CD4-positive, CD25-positive, alpha-beta regulatory T cell (primary cell): ENCODE results near the gene KCNF1. TPM values are rescaled to one million over a fixed set of nuclear protein-coding genes. Genes with fewer than 3 reads are reported as not detected.

Experiments used
- ATAC-seq, 2 donors: fragments of 150-1000 bp; cut with Tn5 transposase; one replicate each; pipeline ENCODE4 v1.10.0; 2021; ENCODE audit warnings: low read depth in 2 of 2, moderate number of reproducible peaks in 2 of 2, moderate library complexity in 1 of 2
- DNase-seq, 3 donors: peaks; one replicate each; pipeline versions ENCODE4 v3.0.0 to v3.0.0-alpha.2; 2012 to 2022; ENCODE audit warnings: mixed read lengths in 1 of 3
- H3K27ac ChIP-seq: one replicate; pipeline ENCODE4 v1.7.0; 2013; ENCODE audit warnings: mild to moderate bottlenecking, low read length; ENCODE audit not compliant: insufficient read depth, poor library complexity, severe bottlenecking
- H3K27me3 ChIP-seq: one replicate; pipeline ENCODE4 v1.7.0; 2013; ENCODE audit warnings: low read length; ENCODE audit not compliant: control insufficient read depth, insufficient read depth
- H3K36me3 ChIP-seq: one replicate; pipeline ENCODE4 v1.7.0; 2013; ENCODE audit warnings: mild to moderate bottlenecking, low read length, moderate library complexity; ENCODE audit not compliant: control insufficient read depth, insufficient read depth
- H3K4me1 ChIP-seq: 2 replicates; pipeline ENCODE4 v1.7.0; 2013; ENCODE audit warnings: mild to moderate bottlenecking, low read length; ENCODE audit not compliant: insufficient read depth, control insufficient read depth, poor library complexity, severe bottlenecking
- H3K4me3 ChIP-seq: one replicate; pipeline ENCODE4 v1.7.0; 2013; ENCODE audit warnings: low read depth, mild to moderate bottlenecking, low read length, moderate library complexity
- H3K9me3 ChIP-seq, 2 experiments: 1 replicate in 1 of 2; 2 replicates in 1 of 2; pipeline ENCODE4 v1.7.0; 2013; ENCODE audit warnings: low read length in 2 of 2, mild to moderate bottlenecking in 1 of 2, moderate library complexity in 1 of 2; ENCODE audit not compliant: control insufficient read depth in 2 of 2
- H3K27ac Mint-ChIP-seq, 3 donors: one replicate each; pipeline ENCODE4 v1.8.0; 2020 to 2022; ENCODE audit warnings: mild to moderate bottlenecking in 3 of 3, mixed read lengths in 3 of 3, moderate library complexity in 2 of 3
- H3K27me3 Mint-ChIP-seq: one replicate; pipeline ENCODE4 v1.8.0; 2022; ENCODE audit warnings: mild to moderate bottlenecking, mixed read lengths
- H3K36me3 Mint-ChIP-seq: one replicate; pipeline ENCODE4 v1.8.0; 2020; ENCODE audit warnings: mixed read lengths
- H3K4me1 Mint-ChIP-seq, 4 donors: one replicate each; pipeline ENCODE4 v1.8.0; 2020 to 2022; ENCODE audit warnings: mixed read lengths in 4 of 4, mild to moderate bottlenecking in 1 of 4
- H3K4me3 Mint-ChIP-seq, 4 donors: one replicate each; pipeline ENCODE4 v1.8.0; 2020 to 2022; ENCODE audit warnings: mild to moderate bottlenecking in 4 of 4, mixed read lengths in 4 of 4, moderate library complexity in 3 of 4
- H3K9me3 Mint-ChIP-seq, 7 donors: one replicate each; pipeline ENCODE4 v1.8.0; 2020 to 2022; ENCODE audit warnings: mixed read lengths in 7 of 7, mild to moderate bottlenecking in 3 of 7, moderate library complexity in 2 of 7
- polyA plus RNA-seq, 4 donors: library from polyadenylated mRNA; unstranded; fragments of 300-500 nt; fragmentation: Illumina TruSeq; gene quantifications; one replicate each; pipeline ENCODE4 v1.2.3, GENCODE V29; 2021
- total RNA-seq: library from RNA; stranded (reverse); gene quantifications from one replicate; pipeline ENCODE4 v1.2.3, GENCODE V29; 2022

Gene KCNF1
- total and polyA plus RNA-seq, 5 donors from 2014 or later: not detected

GRCh38 chr2:10883066-10883465 lies 28.7 kb upstream of the KCNF1 start:
- H3K4me1 ChIP-seq: no peaks in the 10 kb centered on the region
- Mint-ChIP-seq H3K36me3 (no peaks in the 10 kb centered on the region), H3K4me1 (peaks cover 0 to 11% (median 0%) of the 10 kb centered on the region in 4 donors), H3K4me3 (no peak overlapping the region), H3K27ac (no peak overlapping the region), H3K27me3 (peaks cover under 1% of the 10 kb centered on the region), H3K9me3 (peaks cover 0 to 1% (median 0%) of the 10 kb centered on the region in 7 donors)
- DNase-seq: no peak
- H3K27ac ChIP-seq: no peak overlapping the region
- no peaks in the 10 kb centered on the region for H3K9me3 ChIP-seq
- no peak for ATAC-seq
- H3K4me3 ChIP-seq: no peak overlapping the region
- peaks cover 4% of the 10 kb centered on the region for H3K27me3 ChIP-seq
- H3K36me3 ChIP-seq: no peaks in the 10 kb centered on the region

GRCh38 chr2:10883801-10884478 lies 27.8 kb upstream of the KCNF1 start:
- peak overlapping the region in 1 of 4 donors; percentile 62 for H3K4me3 Mint-ChIP-seq
- Histone ChIP-seq H3K27ac (no peak overlapping the region), H3K4me3 (no peak overlapping the region), H3K4me1 (no peaks in the 10 kb centered on the region), H3K36me3 (no peaks in the 10 kb centered on the region), H3K27me3 (peaks cover 4% of the 10 kb centered on the region), H3K9me3 (no peaks in the 10 kb centered on the region)
- H3K36me3 Mint-ChIP-seq: no peaks in the 10 kb centered on the region
- no peak for ATAC-seq
- no peaks in the 10 kb centered on the region for H3K27me3 Mint-ChIP-seq
- no peak for DNase-seq
- H3K9me3 Mint-ChIP-seq: peaks cover 0 to 1% (median 0%) of the 10 kb centered on the region in 7 donors
- no peak overlapping the region for H3K27ac Mint-ChIP-seq
- H3K4me1 Mint-ChIP-seq: peaks cover 0 to 11% (median 0%) of the 10 kb centered on the region in 4 donors

- H3K36me3 ChIP-seq: no peaks in the 10 kb centered on the region
- H3K9me3 Mint-ChIP-seq: peaks cover 0 to 1% (median 0%) of the 10 kb centered on the region in 7 donors
- H3K9me3 ChIP-seq: no peaks in the 10 kb centered on the region
- no peaks in the 10 kb centered on the region for H3K36me3 Mint-ChIP-seq
- DNase-seq (peak in 1 of 3 donors; percentile 9), ATAC-seq (no peak)
- H3K27ac ChIP-seq: no peak overlapping the region
- no peaks in the 10 kb centered on the region for H3K4me1 ChIP-seq
- peaks cover 0 to 11% (median 0%) of the 10 kb centered on the region in 4 donors for H3K4me1 Mint-ChIP-seq
- H3K27ac Mint-ChIP-seq: no peak overlapping the region
- H3K27me3 Mint-ChIP-seq: no peaks in the 10 kb centered on the region
- H3K4me3 ChIP-seq: no peak overlapping the region
- peaks cover 4% of the 10 kb centered on the region for H3K27me3 ChIP-seq
- peak overlapping the region in 1 of 4 donors; percentile 62 for H3K4me3 Mint-ChIP-seq
Observed at GRCh38 chr2:10884574-10884975, 27.2 kb upstream of the KCNF1 start.

- no peaks in the 10 kb centered on the region for H3K36me3 ChIP-seq
- H3K4me3 Mint-ChIP-seq: no peak overlapping the region
- H3K4me1 ChIP-seq: no peaks in the 10 kb centered on the region
- H3K9me3 Mint-ChIP-seq: peaks cover 0 to 1% (median 0%) of the 10 kb centered on the region in 7 donors
- no peak overlapping the region for H3K27ac Mint-ChIP-seq
- H3K9me3 ChIP-seq: no peaks in the 10 kb centered on the region
- no peak for DNase-seq
- H3K4me3 ChIP-seq: no peak overlapping the region
- peaks cover 4% of the 10 kb centered on the region for H3K27me3 ChIP-seq
- no peak for ATAC-seq
- H3K36me3 Mint-ChIP-seq: no peaks in the 10 kb centered on the region
- H3K4me1 Mint-ChIP-seq: peaks cover 0 to 11% (median 0%) of the 10 kb centered on the region in 4 donors
- no peaks in the 10 kb centered on the region for H3K27me3 Mint-ChIP-seq
- no peak overlapping the region for H3K27ac ChIP-seq
Observed at GRCh38 chr2:10885094-10885860, 26.5 kb upstream of the KCNF1 start.

- H3K36me3 ChIP-seq: no peaks in the 10 kb centered on the region
- peaks cover 7% of the 10 kb centered on the region for H3K27me3 Mint-ChIP-seq
- no peaks in the 10 kb centered on the region for H3K9me3 ChIP-seq
- peaks cover 6% of the 10 kb centered on the region for H3K27me3 ChIP-seq
- DNase-seq (no peak), ATAC-seq (no peak)
- peaks cover 0 to 7% (median 0%) of the 10 kb centered on the region in 4 donors for H3K4me1 Mint-ChIP-seq
- H3K4me1 ChIP-seq: no peaks in the 10 kb centered on the region
- no peak overlapping the region for H3K4me3 ChIP-seq
- no peaks in the 10 kb centered on the region for H3K9me3 Mint-ChIP-seq
- no peak overlapping the region for H3K27ac ChIP-seq
- H3K4me3 Mint-ChIP-seq: no peak overlapping the region
- H3K27ac Mint-ChIP-seq: no peak overlapping the region
- H3K36me3 Mint-ChIP-seq: no peaks in the 10 kb centered on the region
Observed at GRCh38 chr2:10887476-10887875, 24.3 kb upstream of the KCNF1 start.

GRCh38 chr2:10889651-10890215 lies 22.0 kb upstream of the KCNF1 start:
- Histone ChIP-seq H3K9me3 (no peaks in the 10 kb centered on the region), H3K27ac (no peak overlapping the region), H3K4me1 (no peaks in the 10 kb centered on the region), H3K4me3 (no peak overlapping the region), H3K36me3 (no peaks in the 10 kb centered on the region), H3K27me3 (peaks cover 4% of the 10 kb centered on the region)
- Mint-ChIP-seq H3K27me3 (peaks cover 19% of the 10 kb centered on the region), H3K4me1 (no peaks in the 10 kb centered on the region), H3K36me3 (no peaks in the 10 kb centered on the region), H3K4me3 (no peak overlapping the region), H3K27ac (no peak overlapping the region), H3K9me3 (no peaks in the 10 kb centered on the region)
- ATAC-seq: no peak
- DNase-seq: no peak

GRCh38 chr2:10890706-10891270 lies 20.9 kb upstream of the KCNF1 start:
- no peak overlapping the region for H3K27ac ChIP-seq
- no peaks in the 10 kb centered on the region for H3K36me3 Mint-ChIP-seq
- H3K27me3 ChIP-seq: peaks cover 3% of the 10 kb centered on the region
- H3K9me3 ChIP-seq: no peaks in the 10 kb centered on the region
- no peaks in the 10 kb centered on the region for H3K36me3 ChIP-seq
- H3K27me3 Mint-ChIP-seq: peaks cover 24% of the 10 kb centered on the region
- H3K27ac Mint-ChIP-seq: no peak overlapping the region
- DNase-seq (no peak), ATAC-seq (no peak)
- no peaks in the 10 kb centered on the region for H3K4me1 Mint-ChIP-seq
- H3K4me3 Mint-ChIP-seq: no peak overlapping the region
- H3K4me1 ChIP-seq: no peaks in the 10 kb centered on the region
- H3K4me3 ChIP-seq: no peak overlapping the region
- no peaks in the 10 kb centered on the region for H3K9me3 Mint-ChIP-seq
